ENCODE results near the gene MUC15.

- TF ChIP-seq POLR2A (IDR thresholded peaks at IDR 0.05) = no peak
- TF ChIP-seq CTCF (IDR thresholded peaks at IDR 0.05) = no peak
These were observed 41.7 kb upstream of the MUC15 start for GRCh38 chr11:26613759-26614158.
